ENCODE measurements around the gene SORBS1. TPM values are rescaled to one million over a fixed set of nuclear protein-coding genes. Genes with fewer than 3 reads are reported as not detected.

SORBS1 gene
- total and polyA plus RNA-seq, 4 donors, result 33.2 to 71.3 (median 44.1) TPM

- TF ChIP-seq EGR1 (IDR thresholded peaks at IDR 0.05; ENCODE audit: low read depth in 2 of 2), result no peak
- peak; percentile 33 for TF ChIP-seq FOXA1 (IDR thresholded peaks at IDR 0.05)
- no peak for TF ChIP-seq GABPA (IDR thresholded peaks at IDR 0.05 in 1 of 2, conservative IDR thresholded peaks at IDR 0.05 in 1 of 2)
- TF ChIP-seq REST (IDR thresholded peaks at IDR 0.05), result peak; percentile 77
- TF ChIP-seq YY1 (IDR thresholded peaks at IDR 0.05), result peak; percentile 52
- no peak for TF ChIP-seq ZBTB33 (IDR thresholded peaks at IDR 0.05)
- peak; percentile 54 for TF ChIP-seq NR2F2 (IDR thresholded peaks at IDR 0.05)
- TF ChIP-seq SP1 (IDR thresholded peaks at IDR 0.05), result peak; percentile 17
- no peak for TF ChIP-seq TAF1 (conservative IDR thresholded peaks at IDR 0.05)
- peak in 1 of 2 donors; percentile 69 for TF ChIP-seq JUND (IDR thresholded peaks at IDR 0.05)
- no peak for TF ChIP-seq CTCF (IDR thresholded peaks at IDR 0.05; ENCODE audit: low read depth, low read length, missing input control)
- TF ChIP-seq FOXA2 (IDR thresholded peaks at IDR 0.05), result peak; percentile 41
- no peak for TF ChIP-seq ATF3 (IDR thresholded peaks at IDR 0.05)
- peak; percentile 48 for TF ChIP-seq HNF4A (conservative IDR thresholded peaks at IDR 0.05)
- TF ChIP-seq RAD21 (IDR thresholded peaks at IDR 0.05), result peak in 1 of 2 donors; percentile 36
- no peak for TF ChIP-seq MAX (IDR thresholded peaks at IDR 0.05)
- peak; percentile 68 to 88 for TF ChIP-seq RXRA (IDR thresholded peaks at IDR 0.05)
- TF ChIP-seq HNF4G (IDR thresholded peaks at IDR 0.05), result no peak
- H3K9ac ChIP-seq (ENCODE audit: low read depth in 1 of 2, low read length in 2 of 2), result peak overlapping the region in 1 of 2 donors; percentile 27
- no peaks in the 10 kb centered on the region for H3K36me3 ChIP-seq (ENCODE audit: control insufficient read depth in 4 of 4, insufficient read depth in 3 of 4, low read depth in 1 of 4, low read length in 3 of 4)
- WGBS, result 26% methylated on average over 6 of the region's 6 CpGs
- no peaks in the 10 kb centered on the region for H3K9me3 ChIP-seq (ENCODE audit: control insufficient read depth in 4 of 4, low read length in 3 of 4)
- no peak overlapping the region for H3K4me3 ChIP-seq (ENCODE audit: low read depth in 1 of 3, low read length in 3 of 3)
- H3K4me1 ChIP-seq (ENCODE audit: control insufficient read depth in 4 of 4, insufficient read depth in 4 of 4, low read length in 3 of 4), result peaks cover 2 to 34% (median 22%) of the 10 kb centered on the region in 4 donors
- H3K27me3 ChIP-seq (ENCODE audit: control insufficient read depth in 4 of 4, insufficient read depth in 4 of 4, low read length in 3 of 4), result no peaks in the 10 kb centered on the region
- DNase-seq (ENCODE audit: low spot score), result no peak
- H3K27ac ChIP-seq (ENCODE audit: low read depth in 1 of 2, low read length in 2 of 2), result peak overlapping the region; percentile 78 to 81
Observed at GRCh38 chr10:95445223-95445836, 115.8 kb downstream of the SORBS1 start.

Data from liver (tissue), 9 donors.